ENCODE data around the gene ZBTB22. TPM values are rescaled to one million over a fixed set of nuclear protein-coding genes. Genes with fewer than 3 reads are reported as not detected.
"Not testable (repeated sequence)": the region's sequence is repeated elsewhere in the genome, so short reads cannot be mapped to it uniquely, and the experiment has no call there.

The ZBTB22 gene
- total RNA-seq, 4 donors from 2014 or later: 25.0 to 53.7 (median 35.8) TPM

- no peak for DNase-seq (ENCODE audit: low spot score in 2 of 2)
- intact Hi-C loops (cut with DNase I; ENCODE audit: low total_unique reads): no loop called here
- WGBS, 2 donors: 89% methylated on average over 18 to 22 of the region's 22 CpGs
- TF ChIP-seq CTCF (IDR thresholded peaks at IDR 0.05) (no peak), POLR2A (IDR thresholded peaks at IDR 0.05) (no peak)
- H3K4me3 ChIP-seq (ENCODE audit: low read depth, poor library complexity, severe bottlenecking): no peak overlapping the region
Observed at GRCh38 chr6:33286946-33287914, 30.3 kb downstream of the ZBTB22 start.

DNA sequence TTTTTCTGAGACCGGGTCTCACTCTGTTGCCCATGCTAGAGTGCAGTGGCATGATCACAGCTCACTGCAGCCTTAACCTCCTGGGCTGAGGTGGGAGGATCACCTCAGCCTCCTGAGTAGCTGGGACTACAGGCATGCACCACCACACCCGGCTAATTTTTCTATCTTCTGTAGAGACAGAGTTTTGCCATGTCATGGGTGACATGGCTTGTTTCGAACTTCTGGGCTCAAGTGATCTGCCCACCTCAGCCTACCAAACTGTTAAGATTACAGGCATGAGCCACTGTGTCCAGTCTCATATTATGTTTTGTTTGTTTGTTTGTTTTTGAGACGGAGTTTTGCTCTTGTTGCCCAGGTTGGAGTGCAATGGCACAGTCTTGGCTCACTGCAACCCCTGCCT, 32.3 kb downstream of the ZBTB22 start:
- intact Hi-C loops (cut with DNase I; ENCODE audit: low total_unique reads); H3K4me3 ChIP-seq (ENCODE audit: low read depth, poor library complexity, severe bottlenecking); DNase-seq (ENCODE audit: low spot score in 2 of 2): not testable (repeated sequence)
- 85 to 92% methylated on average over 4 of the region's 4 CpGs for WGBS, 2 donors

GRCh38 chr6:33280539-33280938, 37.0 kb downstream of the ZBTB22 start:
- DNase-seq (ENCODE audit: low spot score in 2 of 2): no peak
- 78 to 92% methylated on average over 4 to 6 of the region's 6 CpGs for WGBS, 2 donors
- intact Hi-C loops (cut with DNase I; ENCODE audit: low total_unique reads): no loop called here
- H3K4me3 ChIP-seq (ENCODE audit: low read depth, poor library complexity, severe bottlenecking): no peak overlapping the region
- no peak for TF ChIP-seq CTCF (IDR thresholded peaks at IDR 0.05)
- no peak for TF ChIP-seq POLR2A (IDR thresholded peaks at IDR 0.05)

GRCh38 chr6:33279971-33280511, 37.5 kb downstream of the ZBTB22 start:
- 52 to 61% methylated on average over 5 of the region's 5 CpGs for WGBS, 2 donors

GRCh38 chr6:33279257-33279695, 38.3 kb downstream of the ZBTB22 start:
- intact Hi-C loops (cut with DNase I; ENCODE audit: low total_unique reads): no loop called here
- no peak for DNase-seq (ENCODE audit: low spot score in 2 of 2)
- WGBS, 2 donors: 75 to 77% methylated on average over 13 of the region's 13 CpGs
- H3K4me3 ChIP-seq (ENCODE audit: low read depth, poor library complexity, severe bottlenecking): no peak overlapping the region
- no peak for TF ChIP-seq POLR2A (IDR thresholded peaks at IDR 0.05)
- no peak for TF ChIP-seq CTCF (IDR thresholded peaks at IDR 0.05)

More at GRCh38 chr6:33279971-33280511, 37.5 kb downstream of the ZBTB22 start:
- TF ChIP-seq CTCF (IDR thresholded peaks at IDR 0.05) (no peak), POLR2A (IDR thresholded peaks at IDR 0.05) (no peak)
- intact Hi-C loops (cut with DNase I; ENCODE audit: low total_unique reads): no loop called here
- no peak for DNase-seq (ENCODE audit: low spot score in 2 of 2)
- H3K4me3 ChIP-seq (ENCODE audit: low read depth, poor library complexity, severe bottlenecking): no peak overlapping the region

- intact Hi-C loops (cut with DNase I; ENCODE audit: low total_unique reads): no loop called here
- 85 to 89% methylated on average over 3 of the region's 3 CpGs for WGBS, 2 donors
- no peak overlapping the region for H3K4me3 ChIP-seq (ENCODE audit: low read depth, poor library complexity, severe bottlenecking)
- DNase-seq (ENCODE audit: low spot score in 2 of 2): no peak
- TF ChIP-seq POLR2A (IDR thresholded peaks at IDR 0.05) (no peak), CTCF (IDR thresholded peaks at IDR 0.05) (no peak)
Observed at GRCh38 chr6:33278810-33279209, 38.7 kb downstream of the ZBTB22 start.
